GM19351 (cell line): ENCODE measurements around the gene LOXL3.

ENCODE experiments used
- ATAC-seq: cut with Tn5 transposase; IDR thresholded peaks from one replicate; pipeline ENCODE4 v1.9.1; 2021; ENCODE audit warnings: mild to moderate bottlenecking, moderate library complexity; ENCODE audit not compliant: unreplicated experiment

LOXL3 gene

DNA sequence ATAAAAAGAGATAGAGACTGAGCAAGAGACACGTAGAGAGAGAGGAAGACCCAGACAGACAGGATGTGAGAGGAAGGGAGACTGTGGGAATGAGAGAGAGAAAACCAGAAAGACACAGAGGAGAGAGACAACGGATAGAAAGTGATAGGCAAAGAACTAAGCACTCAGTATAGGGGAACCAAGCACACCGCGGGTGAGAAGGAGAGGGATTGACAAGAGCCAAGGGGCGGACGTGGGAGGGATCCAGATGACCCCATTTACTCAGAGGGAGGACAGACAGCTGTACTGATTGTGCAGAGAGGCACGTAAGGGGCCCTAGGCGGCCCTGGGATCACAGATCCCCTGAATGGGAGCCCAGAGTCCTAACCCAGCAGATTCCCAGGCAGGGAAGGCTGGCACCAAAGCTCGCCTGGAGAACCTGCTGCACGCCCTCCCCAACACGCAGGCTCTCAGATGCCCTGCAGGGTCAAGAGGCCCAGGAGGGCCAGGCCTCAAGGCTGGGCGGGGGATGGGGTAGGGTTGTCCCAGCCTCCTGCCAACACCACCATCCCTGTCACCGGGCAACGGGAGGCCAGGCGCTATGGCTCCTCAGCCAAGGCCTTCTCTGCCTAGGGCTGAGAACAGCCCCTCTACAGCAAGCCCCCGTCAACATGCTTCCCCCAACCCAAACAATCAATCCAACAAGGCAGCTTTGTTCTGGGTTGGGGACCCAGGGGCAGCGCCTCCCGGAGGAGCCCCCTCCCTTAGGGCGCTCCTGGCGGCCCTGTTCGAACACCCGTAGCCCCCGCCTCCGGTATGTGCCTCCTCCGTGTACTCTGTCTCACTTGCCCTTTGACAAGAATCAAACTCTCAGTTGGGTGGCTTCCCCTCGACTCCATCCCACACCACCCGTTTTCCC lies 579 bp downstream of the LOXL3 start:
- no peak for ATAC-seq

DNA sequence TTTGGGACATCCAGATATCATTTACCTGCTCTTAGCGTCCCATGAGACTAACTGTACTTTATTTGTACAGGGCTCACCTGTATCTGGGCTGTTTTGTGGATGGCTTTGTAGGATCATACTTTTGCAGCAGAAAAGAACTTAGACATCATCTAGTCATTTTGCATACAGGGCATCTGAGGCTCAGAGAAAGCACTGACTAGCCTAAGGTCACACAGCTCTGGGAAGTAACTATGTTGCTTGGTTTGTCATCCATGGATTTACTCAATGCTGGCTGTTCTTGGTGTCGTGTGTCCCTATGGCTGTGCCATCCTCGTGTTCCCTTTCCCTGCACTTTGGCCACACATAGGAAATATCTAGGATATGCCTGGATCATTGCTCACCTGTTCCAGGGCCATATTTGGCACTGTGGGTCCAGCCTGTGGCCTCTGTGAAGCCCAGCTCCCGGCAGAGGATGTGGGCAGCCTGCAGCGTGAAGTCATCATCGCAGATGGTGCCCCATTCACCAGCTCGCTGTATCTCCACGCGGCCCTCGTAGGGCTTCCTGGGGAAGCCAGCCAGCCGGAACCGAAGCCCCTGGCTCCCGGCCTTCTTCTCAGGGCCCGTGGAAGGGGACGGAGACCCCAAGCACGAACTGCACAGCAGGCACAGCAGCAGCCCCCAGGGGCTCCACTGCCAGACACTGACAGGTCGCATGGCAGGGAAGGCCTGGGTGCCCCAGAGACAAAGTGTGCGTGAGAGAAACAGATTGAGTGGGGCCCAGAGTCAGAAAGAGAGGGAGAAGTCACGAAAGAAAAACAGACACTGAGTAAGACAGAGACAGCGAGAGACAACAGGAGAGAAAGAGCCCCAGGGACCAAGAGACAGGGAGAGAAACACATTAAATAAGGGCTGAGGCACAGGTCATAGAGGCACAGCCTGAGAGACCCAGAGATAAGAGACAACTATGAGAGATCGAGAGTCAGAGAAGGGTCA lies 1.5 kb downstream of the LOXL3 start:
- peak; percentile 12 for ATAC-seq

DNA sequence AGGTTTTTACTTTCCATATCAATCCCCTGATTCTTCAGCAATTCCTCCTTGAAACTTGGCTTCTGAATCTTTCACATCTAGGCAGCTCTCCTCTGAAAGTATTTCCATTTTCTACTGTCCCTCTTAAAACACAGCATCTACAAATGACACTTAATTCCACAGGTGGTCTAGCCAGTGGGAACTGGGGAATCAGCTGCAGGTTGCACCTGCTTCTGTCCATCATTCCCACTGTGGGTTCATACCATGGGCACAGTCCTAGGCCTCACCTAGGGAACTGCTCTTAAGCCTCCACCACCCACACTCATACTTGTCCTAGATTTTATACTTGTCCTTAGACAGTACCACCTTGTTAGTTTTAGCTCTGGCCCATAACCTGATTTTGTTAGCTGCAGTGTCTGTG lies 2.2 kb downstream of the LOXL3 start:
- ATAC-seq, result no peak

DNA sequence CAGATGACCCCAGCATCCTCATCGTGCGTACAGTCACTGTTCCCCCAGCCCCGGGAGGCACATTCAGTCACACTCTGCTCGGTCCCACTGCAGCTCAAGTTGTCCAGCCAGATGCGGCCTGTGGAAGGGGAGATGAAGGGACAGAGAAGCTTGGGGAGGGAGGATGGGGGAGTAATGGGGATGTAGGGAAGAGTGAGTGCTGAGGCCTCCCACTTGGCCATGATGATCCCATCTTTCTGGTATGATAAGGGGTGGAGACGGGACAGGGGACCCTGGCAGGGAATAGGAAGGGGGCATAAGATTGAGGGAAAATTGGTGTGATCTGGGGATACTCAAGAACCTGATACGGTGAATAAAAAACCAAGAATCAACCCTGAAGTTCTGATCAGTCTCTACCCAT lies 3.5 kb downstream of the LOXL3 start:
- ATAC-seq, result no peak

DNA sequence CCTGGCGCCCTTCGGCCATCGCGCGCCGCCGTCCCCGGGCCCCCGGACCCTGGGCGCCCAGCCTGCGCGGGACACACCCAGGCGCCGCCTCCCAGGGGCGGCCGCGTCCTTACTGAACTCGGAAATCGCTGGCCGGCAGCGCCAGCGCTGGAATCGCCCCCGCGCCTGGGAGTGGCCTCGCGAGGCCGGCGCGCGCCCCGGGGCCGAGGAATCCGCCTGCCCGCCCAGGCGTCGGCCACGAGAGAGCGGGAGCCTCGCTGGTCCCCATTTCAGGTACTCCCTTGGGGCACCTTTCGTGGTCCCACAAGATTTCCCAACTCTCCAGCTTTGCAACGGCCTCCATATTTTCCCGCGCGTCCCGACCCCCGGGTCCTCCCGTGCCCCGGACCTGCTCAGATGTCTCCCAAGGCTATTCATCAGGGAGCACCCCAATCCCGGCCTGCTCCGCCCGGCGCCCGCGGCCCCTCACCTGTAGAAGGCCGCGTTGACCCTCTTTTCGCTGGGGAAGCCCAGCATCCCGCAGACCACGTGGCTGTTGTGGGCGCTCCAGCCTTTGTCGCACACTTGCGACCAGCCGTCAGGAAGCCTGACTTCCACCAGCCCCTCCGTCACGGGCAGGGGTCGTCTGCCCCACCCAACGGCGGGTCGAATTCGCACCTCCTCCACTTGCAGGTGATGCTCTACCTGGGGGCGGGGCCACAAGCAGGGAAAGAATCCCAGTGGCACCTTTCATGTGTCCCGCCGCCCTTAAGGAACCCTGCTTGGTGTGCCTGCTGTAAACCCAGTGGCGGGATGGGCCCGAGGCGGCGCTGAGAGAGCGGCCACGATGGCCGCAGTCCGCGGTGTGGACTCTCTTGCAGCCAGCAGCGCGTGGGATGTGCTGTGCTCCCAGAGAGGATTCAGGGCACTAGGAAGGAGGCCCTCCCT lies 4.6 kb downstream of the LOXL3 start:
- ATAC-seq, result peak; percentile 38

DNA sequence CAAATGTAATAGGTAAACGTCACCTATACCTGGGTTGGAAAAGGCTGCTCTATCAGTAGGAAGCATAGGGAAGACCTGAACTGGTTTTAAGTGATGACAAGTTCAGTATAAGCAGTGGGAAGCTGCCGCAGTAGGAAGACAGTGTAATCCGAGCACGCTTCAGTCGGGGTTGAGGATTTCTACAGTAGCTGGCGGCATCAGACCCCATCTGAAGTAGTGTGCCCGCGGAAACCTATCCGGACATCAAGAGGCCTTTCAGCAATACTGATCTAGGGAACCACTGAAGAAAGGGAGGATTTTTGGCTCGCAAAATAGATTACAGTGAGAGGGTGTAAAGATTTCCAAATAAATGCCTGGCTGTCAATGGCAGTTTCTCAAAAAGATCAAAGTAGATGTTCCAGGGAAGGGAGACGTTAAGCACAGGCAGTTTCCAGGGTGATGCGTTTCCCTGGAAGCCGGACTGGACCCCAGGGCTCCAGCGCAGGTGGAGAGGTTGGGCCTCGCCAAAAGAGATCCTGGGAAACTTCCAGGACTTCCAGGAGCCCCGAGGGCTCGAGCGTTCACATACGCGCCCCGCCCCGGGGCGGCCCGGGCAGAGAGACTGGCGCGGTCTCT lies 5.3 kb downstream of the LOXL3 start:
- no peak for ATAC-seq

DNA sequence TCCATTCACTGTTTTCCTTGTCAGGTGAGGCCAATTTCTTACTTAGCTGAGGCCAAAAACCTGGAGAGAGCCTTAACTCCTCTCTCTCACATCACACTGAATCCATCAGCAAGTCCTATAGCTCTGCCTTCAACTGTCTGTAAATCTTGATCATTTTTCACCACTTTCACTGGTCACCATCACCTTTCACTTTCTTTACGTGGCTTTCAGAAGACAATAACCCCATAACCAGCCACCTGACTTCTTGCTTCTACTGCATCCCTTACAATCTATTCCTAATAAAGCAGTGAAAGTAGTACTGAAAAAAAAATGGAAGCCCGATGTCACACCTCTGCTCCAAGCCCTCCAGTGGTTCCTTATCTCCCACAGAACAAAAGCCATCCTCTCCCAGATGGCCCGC lies 7.7 kb downstream of the LOXL3 start:
- ATAC-seq, result no peak

DNA sequence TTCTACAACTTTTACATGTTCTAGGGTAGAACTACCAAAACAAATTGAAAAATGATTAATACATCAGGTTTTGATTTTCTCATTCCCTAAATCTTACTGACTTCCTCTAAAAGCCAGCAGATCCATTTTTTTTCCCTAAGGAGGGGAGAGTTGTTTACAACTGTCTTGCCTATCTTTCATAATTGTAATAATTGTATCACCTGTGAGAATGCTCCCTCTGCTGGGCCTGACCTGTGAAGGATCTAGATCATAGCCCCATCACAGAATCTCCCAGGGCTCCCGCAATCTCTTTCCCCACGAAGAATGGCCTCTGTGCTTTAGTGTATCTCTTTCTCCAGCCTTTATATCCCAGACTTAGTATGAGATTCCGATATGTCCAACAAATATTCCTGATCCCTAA lies 9.1 kb downstream of the LOXL3 start:
- no peak for ATAC-seq

DNA sequence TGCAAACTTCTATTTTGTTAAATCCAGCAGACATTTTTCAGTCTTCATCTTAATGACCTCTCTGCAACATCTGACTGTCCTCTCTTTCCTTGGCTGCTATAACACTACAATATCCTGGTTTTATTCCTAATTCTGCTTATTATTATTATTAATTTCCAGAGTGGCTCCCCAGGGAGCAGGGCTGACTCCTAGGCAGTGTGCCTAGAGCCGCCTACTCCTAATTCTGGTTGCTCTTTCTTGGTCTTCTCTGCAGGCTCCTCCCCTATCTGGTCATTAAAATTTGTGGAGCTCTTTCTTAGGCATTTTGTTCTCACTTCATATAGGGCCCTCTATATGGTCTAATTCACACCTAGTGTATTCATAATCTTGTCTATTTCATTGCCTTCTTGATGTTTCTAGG lies 10.8 kb downstream of the LOXL3 start:
- no peak for ATAC-seq

DNA sequence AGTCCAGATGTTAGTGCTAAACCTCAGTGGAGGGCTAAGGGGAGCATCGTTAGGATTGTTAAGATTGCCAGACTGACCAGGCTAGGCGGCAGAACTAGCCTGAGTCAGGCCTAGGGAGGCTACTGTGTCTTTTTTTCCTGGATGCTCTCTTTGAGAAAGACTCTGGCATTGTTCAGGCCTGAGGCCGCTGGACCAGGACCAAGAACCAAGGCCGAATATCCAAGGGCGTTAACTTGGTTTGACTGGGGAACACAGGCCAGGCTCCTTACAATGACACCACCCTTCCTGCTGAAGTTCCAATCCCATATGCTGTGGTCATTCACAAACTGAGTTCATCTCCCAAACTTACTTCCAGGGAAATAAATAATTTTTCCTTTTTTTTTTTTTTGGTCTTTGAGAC lies 13.5 kb downstream of the LOXL3 start:
- no peak for ATAC-seq

DNA sequence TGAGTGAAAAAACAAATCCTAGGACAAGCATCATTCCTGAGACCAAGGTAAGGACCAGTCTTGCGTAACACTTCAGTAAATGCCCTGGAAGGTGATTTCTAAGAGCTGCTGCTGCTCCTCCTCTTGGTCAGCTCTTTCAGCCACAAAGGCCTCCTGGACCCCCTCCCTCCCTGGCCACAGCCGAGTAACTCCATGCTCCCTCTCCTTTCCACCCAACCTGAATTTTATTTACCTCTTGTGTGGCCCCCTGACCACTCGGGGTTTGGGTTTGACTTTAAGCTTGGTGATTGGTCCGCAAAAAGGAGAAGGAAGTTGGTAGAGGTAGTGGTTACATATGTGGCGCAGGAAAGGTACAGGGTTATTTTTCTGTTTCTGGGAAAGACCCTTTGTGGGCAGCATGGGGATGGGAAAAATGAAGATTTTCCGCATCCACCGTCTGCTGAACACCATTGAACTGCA lies 14.8 kb downstream of the LOXL3 start:
- ATAC-seq, result no peak

DNA sequence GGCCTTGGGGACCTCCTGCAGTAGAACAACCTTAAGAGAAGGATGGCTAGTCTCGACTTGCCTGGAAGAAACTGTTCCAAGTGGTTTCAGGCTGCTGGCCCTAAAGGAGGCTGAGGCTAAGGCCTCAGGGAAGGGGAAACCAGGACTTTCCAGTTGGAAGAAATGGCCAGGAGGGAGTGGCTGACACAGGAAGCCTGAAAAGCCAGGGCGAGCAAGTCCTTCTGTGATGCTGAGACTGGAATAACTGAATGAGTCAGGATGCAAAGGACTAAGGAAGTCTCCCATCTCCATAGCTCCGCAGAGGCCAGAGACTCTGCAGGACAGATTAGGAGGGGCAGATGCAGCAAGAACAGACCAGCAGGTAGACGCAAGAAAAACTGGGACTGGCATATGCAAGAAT lies 16.6 kb downstream of the LOXL3 start:
- ATAC-seq, result no peak

DNA sequence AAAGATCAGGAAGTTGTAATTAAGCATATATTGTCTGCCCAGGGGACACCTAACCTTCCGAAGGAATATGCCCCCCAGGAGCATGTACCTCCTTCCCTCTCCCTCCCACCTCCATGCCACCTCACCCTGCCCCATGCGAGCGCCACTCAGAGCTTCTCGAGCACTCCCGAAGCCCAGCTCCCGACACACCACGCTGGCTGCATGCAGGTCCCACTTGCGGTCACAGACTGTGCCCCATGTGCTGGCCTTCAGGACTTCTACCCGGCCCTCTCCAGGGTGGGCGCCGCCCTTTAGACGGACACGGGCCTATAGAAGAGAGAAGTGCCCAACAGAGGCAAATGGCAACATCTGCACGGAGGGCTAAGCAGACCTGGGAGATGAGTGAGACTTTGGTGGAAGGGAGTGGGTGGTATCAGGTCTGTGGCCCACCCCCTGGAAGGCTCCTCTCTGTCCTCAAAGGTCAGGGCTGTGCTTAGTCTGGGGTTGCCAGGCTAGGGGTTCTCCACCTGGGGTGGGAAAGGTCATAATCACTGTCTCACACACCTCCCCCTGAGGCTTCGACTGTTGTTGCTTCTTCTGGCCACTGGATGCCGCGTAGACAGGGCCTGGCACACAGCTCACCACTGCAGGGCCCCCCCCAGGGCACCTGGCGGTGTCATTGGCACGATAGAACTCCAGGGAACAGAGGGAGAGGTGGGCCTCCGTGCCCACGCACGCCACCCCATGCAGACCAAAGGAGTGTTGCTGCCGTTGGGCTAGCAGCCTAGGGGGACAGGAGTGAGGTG lies 17.4 kb downstream of the LOXL3 start:
- no peak for ATAC-seq

DNA sequence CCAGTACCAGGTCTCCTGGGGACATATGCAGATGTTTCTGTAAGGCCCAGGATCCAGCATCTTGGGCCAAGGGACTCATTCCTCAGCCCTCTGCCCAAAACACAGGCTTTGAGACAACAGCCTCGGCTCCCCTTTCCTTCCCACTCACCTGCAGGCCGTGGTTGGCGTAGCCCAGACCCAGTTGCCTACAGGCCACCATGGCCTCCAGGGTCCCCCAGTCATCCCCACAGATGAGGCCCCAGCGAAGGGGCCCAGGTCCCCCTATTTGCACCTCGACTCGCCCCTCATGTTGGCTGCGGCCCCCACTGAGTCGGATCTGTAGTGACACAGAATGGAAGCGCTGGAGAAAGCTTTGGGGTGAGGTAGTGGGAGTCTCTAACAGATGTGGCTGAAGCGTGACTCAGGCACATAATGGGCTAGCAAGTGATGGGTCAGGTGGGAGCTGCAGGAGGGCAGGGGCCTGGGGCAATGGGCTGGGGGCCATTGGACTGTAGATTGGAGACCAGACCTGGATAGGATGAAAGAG lies 18.2 kb downstream of the LOXL3 start:
- ATAC-seq, result no peak

DNA sequence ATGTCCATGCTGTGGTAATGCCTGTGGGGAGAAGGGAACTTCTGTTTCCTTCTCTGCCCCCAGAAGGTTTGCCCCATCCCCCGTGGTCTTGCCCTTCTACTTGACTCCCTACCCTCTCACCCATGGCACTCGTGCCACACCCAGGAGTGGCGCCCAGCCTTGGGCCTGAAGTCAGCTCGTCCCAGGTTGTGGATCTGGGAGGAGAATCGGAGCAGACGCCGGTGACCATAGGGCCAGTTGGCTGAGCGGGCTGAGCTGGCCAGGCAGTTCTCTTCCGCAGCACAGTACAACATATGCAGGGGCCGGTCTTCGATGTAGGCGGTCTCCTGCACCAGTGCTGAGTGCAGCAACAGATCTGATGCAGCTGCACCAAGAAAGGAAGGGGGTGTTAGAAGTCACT lies 19.3 kb downstream of the LOXL3 start:
- ATAC-seq, result no peak

DNA sequence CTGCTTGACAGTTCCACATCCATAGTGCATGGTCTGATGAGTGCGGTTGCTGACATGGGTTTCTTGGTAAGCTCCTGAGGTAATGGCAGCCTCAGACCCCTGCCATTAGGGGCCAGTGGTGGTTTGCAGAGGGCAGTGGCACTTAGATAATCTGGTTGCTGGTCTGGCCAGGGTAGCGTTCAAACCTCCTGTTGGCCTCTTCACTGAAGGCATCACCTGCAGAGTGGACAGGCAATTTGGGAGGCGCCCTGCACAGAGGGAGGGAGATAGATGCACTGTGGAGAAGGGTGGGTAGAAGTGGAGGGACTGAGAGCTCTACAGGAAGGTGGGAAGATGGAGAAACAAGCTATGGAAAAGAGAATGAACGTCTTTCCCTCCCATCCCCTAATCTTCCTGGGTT lies 20.3 kb downstream of the LOXL3 start:
- ATAC-seq, result no peak

DNA sequence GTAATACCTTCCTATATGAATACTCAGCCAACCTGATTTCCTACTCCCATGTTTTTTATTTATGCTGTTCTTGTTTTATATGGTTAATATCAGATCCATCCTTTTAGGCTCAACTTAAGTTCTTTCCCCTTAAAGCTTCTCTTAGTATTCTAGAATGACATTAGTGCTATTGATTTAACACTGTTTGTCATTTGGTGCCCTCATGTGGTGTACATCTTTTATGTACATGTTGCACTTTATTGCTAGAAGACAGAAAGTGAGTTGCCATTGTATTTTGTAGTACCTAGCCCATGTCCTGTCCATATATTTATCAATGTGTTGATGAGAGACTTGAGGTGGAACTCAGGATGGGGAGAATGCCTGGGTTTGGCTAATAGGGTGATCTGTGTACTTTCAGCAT lies 21.5 kb downstream of the LOXL3 start:
- ATAC-seq, result no peak

DNA sequence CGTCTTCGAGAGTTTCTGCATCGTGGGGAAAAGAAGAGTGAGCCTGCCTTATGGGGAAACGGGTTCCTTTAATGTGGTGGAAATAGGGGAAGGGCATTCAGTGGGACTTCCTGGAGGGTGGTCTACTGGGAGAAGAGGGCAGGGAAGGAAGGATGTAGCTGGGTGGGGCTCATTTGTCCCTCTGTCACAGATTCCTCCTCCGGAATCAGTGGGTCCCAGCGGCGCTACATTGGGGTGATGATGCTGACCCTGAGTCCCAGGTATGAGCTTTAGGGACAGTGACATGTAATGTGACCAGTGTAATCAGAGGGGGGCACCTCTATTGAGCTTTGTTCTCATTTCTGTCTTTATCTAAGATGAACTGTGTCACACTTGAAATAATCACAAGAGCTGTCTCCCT lies 22.1 kb downstream of the LOXL3 start:
- no peak for ATAC-seq
